Measurements from ENCODE around the gene LRPAP1.

LRPAP1 gene

DNA sequence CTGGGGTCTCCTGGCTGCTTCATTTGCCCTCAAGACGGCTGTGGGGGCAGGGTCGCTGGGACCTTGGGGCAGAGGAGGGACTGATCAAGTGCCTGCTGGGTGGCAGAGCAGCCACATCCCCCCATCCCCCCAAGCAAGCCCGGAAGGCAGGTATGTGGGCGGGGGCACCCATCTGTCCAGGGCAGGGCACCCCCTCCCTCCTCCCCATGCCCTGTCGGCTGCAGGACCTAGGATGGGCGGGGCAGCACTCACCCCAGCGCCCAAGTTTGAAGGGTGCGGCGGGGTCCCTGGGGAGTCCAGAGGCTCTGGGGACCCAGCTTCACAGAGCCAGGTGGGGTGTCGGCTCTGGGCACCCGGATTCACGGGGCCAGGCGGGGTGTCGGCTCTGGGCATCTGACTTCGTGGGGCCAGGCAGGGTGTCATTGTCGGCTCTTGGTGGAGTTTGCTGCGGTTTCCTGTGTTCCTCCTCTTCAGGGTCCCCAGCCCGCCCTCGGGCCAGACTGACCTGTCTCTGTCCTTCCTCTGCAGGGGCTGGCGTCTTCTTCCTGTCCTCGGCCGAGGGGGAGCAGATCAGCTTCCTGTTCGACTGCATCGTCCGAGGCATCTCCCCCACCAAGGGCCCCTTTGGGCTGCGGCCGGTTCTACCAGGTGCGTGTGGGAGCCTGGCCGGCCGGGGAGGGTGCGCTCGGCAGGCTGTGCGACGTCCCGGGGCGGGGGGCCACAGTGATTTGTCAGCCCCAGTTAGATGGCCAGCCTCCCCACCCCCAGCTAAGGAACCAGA is 47.0 kb downstream of the LRPAP1 start:
- TF ChIP-seq GATA2 (IDR thresholded peaks at IDR 0.05; ENCODE audit: low read depth, low read length), result no peak
- TF ChIP-seq GATA3 (IDR thresholded peaks at IDR 0.05; ENCODE audit: low read depth, low read length), result no peak

DNA sequence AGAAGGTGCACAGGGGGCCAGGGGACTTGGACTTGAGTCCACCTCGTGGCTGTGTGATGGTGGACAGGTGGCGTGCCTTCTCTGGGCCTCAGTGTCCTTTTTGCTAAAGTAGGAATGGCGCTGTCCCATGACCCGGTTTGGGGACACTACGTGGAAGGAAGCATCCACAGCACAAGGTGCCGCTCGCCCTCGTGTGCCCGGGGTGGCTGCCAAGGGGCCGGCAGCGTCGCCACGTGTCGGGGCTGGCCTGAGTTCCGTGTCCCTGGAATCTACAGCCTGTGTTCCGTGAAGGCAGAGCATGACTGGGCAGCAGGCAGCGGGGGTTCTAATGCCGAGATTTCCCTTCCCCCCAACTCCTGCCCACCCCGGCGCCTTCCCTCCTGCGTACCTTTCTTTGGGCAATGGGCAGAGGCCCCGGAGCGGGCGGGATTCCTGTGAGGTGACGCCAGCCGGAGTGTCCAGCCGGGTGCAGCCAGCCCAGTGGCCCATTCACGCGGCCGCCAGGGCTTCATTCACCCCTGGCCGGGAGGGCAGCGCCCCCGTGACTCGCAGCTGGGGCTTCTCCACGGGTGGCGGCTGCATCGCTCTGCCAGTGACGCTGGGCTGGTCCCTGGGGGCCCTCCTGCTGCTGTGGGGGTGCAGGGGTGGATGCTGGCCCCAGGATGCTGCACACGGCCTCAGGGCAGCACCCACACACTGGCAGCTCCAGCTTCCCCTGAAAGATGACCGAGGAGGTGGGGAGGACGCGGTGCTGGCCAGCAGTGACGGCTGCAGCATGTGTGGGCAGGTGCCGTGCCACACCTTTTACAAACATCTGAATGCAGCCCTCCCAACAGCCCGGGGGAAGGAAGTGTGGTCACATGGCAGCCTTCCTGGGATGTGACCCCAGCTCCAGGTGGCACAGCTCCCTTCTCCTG is 47.9 kb downstream of the LRPAP1 start:
- no peak for TF ChIP-seq GATA2 (IDR thresholded peaks at IDR 0.05; ENCODE audit: low read depth, low read length)
- TF ChIP-seq GATA3 (IDR thresholded peaks at IDR 0.05; ENCODE audit: low read depth, low read length), result no peak

- TF ChIP-seq GATA3 (IDR thresholded peaks at IDR 0.05; ENCODE audit: low read depth, low read length) (no peak), GATA2 (IDR thresholded peaks at IDR 0.05; ENCODE audit: low read depth, low read length) (no peak)
These were observed 48.7 kb downstream of the LRPAP1 start for GRCh38 chr4:3483471-3483921.

GRCh38 chr4:3482707-3483106 is 49.5 kb downstream of the LRPAP1 start:
- TF ChIP-seq GATA3 (IDR thresholded peaks at IDR 0.05; ENCODE audit: low read depth, low read length), result no peak
- no peak for TF ChIP-seq GATA2 (IDR thresholded peaks at IDR 0.05; ENCODE audit: low read depth, low read length)

DNA sequence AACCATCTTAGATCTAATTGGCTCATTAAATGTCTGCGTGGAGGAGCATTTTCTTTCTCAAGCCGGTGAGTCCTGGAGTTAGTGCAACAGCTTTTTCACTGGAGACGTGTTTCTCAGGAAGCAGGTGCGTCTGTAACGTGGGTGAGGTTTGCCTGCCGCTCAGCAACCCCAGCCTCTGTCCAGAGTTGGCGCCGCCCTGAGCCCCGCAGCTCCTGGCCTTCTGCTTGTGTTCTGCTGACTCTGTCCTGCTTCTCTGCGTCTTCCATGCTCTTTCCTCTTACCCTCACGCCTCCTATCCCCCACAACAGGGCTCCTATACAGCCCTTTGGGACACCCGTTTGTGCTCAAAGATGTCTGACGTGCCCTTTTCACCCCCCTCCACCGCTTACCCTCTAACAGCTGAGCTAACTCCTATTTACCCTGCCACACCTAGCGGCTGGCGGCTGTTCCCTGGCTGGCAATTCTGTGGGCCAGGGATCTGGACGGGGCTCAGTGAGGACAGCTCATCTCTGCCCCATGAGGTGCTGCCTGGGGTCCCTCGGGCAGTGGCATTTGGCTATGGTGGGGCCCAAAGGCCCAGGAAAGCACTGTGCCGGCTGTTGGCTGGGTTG is 50.3 kb downstream of the LRPAP1 start:
- no peak for TF ChIP-seq GATA3 (IDR thresholded peaks at IDR 0.05; ENCODE audit: low read depth, low read length)
- no peak for TF ChIP-seq GATA2 (IDR thresholded peaks at IDR 0.05; ENCODE audit: low read depth, low read length)

- TF ChIP-seq GATA2 (IDR thresholded peaks at IDR 0.05; ENCODE audit: low read depth, low read length), result no peak
- no peak for TF ChIP-seq GATA3 (IDR thresholded peaks at IDR 0.05; ENCODE audit: low read depth, low read length)
These were observed 51.1 kb downstream of the LRPAP1 start for GRCh38 chr4:3481113-3481531.

DNA sequence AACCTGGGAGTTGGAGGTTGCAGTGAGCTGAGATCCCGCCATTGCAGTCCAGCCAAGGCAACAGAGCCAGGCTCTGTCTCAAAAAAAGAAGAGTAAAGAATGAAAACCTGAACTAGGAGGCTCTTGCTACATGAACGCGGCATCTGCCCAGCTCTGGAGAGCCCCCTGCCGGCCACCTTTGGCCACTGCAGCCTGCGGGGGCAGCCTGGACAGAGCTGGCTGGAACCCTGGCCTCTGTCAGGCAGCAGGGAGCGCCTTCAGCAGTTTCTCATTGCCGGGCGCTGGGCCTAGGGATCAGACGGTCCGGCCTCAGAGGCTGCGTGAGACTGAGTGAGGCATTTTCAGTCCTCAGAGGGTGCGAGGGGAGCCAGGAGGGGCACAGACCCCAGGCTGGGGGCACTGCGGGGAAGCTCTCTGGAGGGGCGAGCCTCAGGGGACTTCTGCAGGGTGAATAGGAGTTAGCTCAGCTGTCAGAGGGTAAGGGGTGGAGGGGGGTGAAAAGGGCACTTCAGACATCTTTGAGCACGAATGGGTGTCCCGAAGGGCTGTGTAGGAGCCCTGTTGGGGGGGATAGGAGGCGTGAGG is 51.6 kb downstream of the LRPAP1 start:
- TF ChIP-seq GATA2 (IDR thresholded peaks at IDR 0.05; ENCODE audit: low read depth, low read length), result no peak
- TF ChIP-seq GATA3 (IDR thresholded peaks at IDR 0.05; ENCODE audit: low read depth, low read length), result no peak

GRCh38 chr4:3479358-3480101 is 52.7 kb downstream of the LRPAP1 start:
- TF ChIP-seq GATA3 (IDR thresholded peaks at IDR 0.05; ENCODE audit: low read depth, low read length), result no peak
- no peak for TF ChIP-seq GATA2 (IDR thresholded peaks at IDR 0.05; ENCODE audit: low read depth, low read length)

DNA sequence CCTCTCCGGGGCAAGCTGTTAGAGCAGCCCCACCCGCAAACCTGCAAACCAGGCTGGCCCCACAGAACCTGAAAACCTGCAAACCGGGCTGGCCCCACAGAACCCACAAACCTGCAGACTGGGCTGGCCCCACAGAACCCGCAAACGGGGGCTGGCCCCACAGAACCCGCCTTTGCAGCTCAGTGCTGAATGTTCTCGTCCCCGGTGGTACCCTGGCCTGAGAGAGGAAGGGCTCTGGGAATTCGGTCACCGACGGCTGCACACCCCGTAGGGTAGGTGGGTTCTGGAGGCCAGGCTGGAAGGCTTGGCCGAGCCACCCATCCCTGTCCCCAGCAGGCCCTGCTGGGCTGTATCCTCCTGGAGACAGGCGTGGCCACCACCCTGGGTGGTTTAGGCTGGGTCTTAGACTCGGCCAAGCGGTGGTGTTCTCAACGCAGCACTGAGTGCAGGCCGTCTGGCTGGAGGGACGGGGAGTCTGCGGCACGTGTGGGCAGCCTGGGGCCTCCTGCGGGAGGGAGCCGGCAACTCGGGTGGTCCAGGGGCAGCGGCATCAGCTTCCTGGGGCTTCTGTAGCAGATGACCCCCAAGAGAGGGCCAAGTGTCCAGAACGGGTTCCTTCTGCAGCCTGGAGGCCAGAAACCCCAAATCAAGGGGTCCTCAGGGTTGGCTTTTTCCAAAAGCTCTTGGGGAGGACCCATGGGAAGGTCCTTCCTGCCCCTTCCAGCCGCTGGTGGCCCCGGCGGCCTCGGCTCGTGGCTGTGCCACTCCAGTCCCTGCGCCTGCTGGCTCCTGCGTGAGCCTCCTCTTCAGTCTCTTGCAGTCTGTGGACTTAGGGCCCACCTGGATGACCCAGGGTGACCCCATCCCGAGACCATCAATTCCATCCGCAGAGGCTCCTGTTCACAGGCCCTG is 53.5 kb downstream of the LRPAP1 start:
- TF ChIP-seq GATA3 (IDR thresholded peaks at IDR 0.05; ENCODE audit: low read depth, low read length), result no peak
- no peak for TF ChIP-seq GATA2 (IDR thresholded peaks at IDR 0.05; ENCODE audit: low read depth, low read length)

DNA sequence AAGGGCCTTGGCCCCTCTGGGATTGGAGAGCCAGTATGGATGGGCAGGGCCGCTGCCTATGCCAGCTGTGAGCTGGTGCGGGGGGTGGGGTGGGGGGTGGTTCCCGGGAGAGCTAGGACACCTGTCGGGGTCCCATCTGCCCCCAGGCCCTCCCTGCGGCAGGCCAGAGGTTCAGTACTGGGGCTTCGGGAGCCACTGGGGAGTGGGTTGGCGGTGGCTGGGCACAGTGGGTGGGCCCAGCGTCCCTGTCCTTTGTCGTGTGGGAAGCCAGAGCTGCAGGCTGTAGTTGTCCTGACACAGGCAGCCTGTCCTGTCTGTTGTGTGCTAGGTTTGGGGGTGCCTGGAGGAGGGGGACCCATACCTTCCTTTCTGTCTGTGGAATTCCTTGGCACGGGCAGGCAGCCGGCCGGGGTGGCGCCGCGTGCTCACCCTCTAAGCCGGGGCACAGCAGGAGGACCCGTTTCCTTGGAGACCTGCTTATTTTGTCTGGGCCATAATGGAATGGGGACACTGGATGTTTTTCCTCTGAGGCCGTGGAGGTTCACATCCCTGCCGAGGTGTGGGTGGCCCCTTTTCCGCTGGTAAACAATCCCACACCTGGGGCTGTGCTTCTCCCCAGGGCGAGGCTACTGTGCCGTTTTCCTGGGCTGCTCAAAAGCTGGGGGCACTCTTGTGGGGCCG is 54.3 kb downstream of the LRPAP1 start:
- TF ChIP-seq GATA2 (IDR thresholded peaks at IDR 0.05; ENCODE audit: low read depth, low read length), result no peak

- no peak for TF ChIP-seq GATA3 (IDR thresholded peaks at IDR 0.05; ENCODE audit: low read depth, low read length)
These were observed 55.1 kb downstream of the LRPAP1 start for GRCh38 chr4:3476936-3477749.

Data from SH-SY5Y (cell line).